ENCODE data around the gene CLTCL1.

DNA sequence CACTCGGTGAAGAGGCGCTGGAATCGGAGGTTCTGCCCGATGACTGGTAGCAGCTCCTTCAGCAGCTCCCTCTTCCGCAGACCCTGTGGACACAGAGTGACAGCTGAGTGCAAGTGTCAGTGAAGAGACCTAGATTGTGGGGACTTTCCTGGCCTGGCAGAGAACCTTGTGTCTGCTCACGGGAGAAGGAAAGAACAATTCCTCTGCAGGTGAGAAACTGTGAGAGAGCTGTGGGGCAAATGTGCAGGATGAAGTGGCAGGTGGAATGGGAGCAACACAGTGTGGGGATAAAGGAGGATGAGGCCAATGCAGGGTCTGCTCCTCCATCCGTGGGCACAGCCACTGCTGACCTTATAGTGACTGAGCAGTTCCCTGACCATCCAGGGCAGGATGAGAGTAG lies 40.0 kb upstream of the CLTCL1 start:
- TF ChIP-seq EZH2 (IDR thresholded peaks at IDR 0.05; ENCODE audit: borderline replicate concordance, insufficient read depth, low read depth, low read length, poor library complexity, severe bottlenecking) = no peak
- TF ChIP-seq, protein P1, sequence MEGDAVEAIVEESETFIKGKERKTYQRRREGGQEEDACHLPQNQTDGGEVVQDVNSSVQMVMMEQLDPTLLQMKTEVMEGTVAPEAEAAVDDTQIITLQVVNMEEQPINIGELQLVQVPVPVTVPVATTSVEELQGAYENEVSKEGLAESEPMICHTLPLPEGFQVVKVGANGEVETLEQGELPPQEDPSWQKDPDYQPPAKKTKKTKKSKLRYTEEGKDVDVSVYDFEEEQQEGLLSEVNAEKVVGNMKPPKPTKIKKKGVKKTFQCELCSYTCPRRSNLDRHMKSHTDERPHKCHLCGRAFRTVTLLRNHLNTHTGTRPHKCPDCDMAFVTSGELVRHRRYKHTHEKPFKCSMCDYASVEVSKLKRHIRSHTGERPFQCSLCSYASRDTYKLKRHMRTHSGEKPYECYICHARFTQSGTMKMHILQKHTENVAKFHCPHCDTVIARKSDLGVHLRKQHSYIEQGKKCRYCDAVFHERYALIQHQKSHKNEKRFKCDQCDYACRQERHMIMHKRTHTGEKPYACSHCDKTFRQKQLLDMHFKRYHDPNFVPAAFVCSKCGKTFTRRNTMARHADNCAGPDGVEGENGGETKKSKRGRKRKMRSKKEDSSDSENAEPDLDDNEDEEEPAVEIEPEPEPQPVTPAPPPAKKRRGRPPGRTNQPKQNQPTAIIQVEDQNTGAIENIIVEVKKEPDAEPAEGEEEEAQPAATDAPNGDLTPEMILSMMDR (IDR thresholded peaks at IDR 0.05) = no peak

Measured in B cell (primary cell).